ENCODE measurements around the gene STAT6. TPM values are rescaled to one million over a fixed set of nuclear protein-coding genes. Genes with fewer than 3 reads are reported as not detected.

STAT6 gene
- total and polyA plus RNA-seq, 2 donors (not counting 3 experiments of a cell fraction or from before 2014, with no cell fraction given): 136 to 147 TPM

DNA sequence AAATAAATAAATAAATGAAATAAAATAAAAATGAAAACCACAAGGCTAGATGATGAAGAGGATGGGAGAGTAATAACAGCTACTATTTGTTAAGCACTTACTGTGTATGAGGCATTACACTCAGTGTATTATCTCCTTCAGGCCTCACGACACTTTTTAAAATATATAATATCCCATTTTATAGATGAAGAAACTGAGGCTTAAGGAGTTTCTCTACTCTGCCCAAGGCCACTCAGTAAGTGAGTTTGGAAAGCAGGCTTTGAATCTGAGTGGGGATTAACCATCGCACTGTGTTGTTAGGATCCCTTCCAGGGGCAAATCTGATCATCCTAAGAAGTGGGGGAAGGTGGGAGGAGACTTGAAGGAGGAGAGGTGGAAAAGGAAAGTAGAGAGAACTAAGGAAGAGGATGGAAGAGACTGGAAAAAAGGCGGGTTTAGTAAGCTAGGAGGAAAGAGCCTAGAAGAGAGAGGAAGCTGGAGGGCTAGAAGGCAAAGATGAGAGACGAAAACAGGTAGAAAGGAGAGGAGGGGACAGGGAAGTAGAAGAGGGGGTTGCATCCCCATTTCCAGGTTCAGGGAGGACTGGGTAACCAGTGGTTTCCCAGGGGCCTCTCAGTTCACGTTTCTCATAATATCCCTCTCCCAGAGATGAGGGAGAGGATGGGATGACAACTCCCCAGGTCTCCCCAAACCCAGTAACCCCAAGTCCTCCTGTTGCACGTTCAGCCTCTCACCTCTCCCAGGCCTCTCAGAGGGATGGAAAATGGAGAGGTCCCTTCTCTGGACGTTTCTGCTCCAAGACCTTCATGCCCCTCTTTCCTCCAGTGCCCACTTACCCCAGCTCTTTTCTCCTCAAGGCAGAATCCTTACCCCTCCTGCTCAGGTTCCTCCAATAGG lies 1.7 kb downstream of the STAT6 start:
- no peaks in the 10 kb centered on the region for H3K9me1 ChIP-seq (replicated peaks; ENCODE audit: control insufficient read depth, extremely low read depth, insufficient read depth, low read length)
- intact Hi-C loops (cut with micrococcal nuclease): loop anchor here (5.0 kb wide), 2 partner anchors 133 to 472 kb away; no protein-coding TSS in a partner anchor
- DNase-seq (ENCODE audit: low read depth, low spot score): no peak
- H3K4me3 ChIP-seq (replicated peaks in 1 of 3; ENCODE audit: insufficient read depth in 1 of 3, low read depth in 1 of 3, low read length in 3 of 3): peak overlapping the region in 2 of 3 experiments; percentile 65 to 72
- no peak overlapping the region for H3K9ac ChIP-seq (replicated peaks; ENCODE audit: extremely low read depth, insufficient read depth, low read length)
- H3K27ac ChIP-seq (ENCODE audit: insufficient read depth, low read depth, low read length): no peak overlapping the region
- CTCF ChIA-PET: interaction anchor here (1.1 to 3.5 kb wide), 3 partner anchors 16 to 40 kb away, joined by 3 to 449 read pairs (median 158); partner anchors contain the start of gene NAB2
- peak overlapping the region; percentile 36 for H2AFZ ChIP-seq (ENCODE audit: low read depth, low read length)
- no peak for FAIRE-seq
- H3K36me3 ChIP-seq (ENCODE audit: control insufficient read depth in 2 of 2, extremely low read depth in 1 of 2, insufficient read depth in 2 of 2, low read length in 2 of 2): peaks cover 4 to 25% of the 10 kb centered on the region in 2 experiments
- dilution Hi-C loops (cut with MboI; ENCODE audit: extremely low pct_ligation_motif_present, low sequenced_read_pairs): no loop called here
- H3K9me3 ChIP-seq (replicated peaks; ENCODE audit: control insufficient read depth, insufficient read depth, low read length): no peaks in the 10 kb centered on the region
- peaks cover 14% of the 10 kb centered on the region for H3K4me1 ChIP-seq (ENCODE audit: control insufficient read depth, extremely low read depth, insufficient read depth, low read length)
- peak overlapping the region; percentile 78 for H3K4me2 ChIP-seq (ENCODE audit: insufficient read depth, low read length)
- no peaks in the 10 kb centered on the region for H3K27me3 ChIP-seq (ENCODE audit: control insufficient read depth in 2 of 2, insufficient read depth in 2 of 2, low read length in 2 of 2)
- BruUV-seq (replicated peaks): no TSS peak
- POLR2A ChIA-PET: interaction anchor here (0.6 kb wide), 1 partner anchor 23 kb away, joined by 6 read pairs; no protein-coding TSS in a partner anchor
- H3K79me2 ChIP-seq (ENCODE audit: control insufficient read depth, insufficient read depth, low read length): peaks cover 13% of the 10 kb centered on the region
- TF ChIP-seq MYC (IDR thresholded peaks at IDR 0.05; ENCODE audit: low read depth, low read length) (no peak), FOS (IDR thresholded peaks at IDR 0.05; ENCODE audit: borderline replicate concordance, insufficient read depth, low read length) (no peak), JUN (IDR thresholded peaks at IDR 0.05; ENCODE audit: borderline replicate concordance, insufficient read depth, insufficient read length, low read depth) (no peak), EZH2 (IDR thresholded peaks at IDR 0.05; ENCODE audit: borderline replicate concordance, low read depth, low read length, severe bottlenecking) (no peak), POLR2AphosphoS5 (IDR thresholded peaks at IDR 0.05; ENCODE audit: insufficient read depth, low read depth, low read length) (no peak), POLR2A (IDR thresholded peaks at IDR 0.05; ENCODE audit: low read depth, low read length) (no peak), GATA2 (IDR thresholded peaks at IDR 0.05; ENCODE audit: insufficient read depth, insufficient read length, low read depth, low read length) (no peak)
- TF ChIP-seq, protein P1, sequence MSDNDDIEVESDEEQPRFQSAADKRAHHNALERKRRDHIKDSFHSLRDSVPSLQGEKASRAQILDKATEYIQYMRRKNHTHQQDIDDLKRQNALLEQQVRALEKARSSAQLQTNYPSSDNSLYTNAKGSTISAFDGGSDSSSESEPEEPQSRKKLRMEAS (IDR thresholded peaks at IDR 0.05; ENCODE audit: insufficient read depth, insufficient read length): no peak
- TF ChIP-seq, protein P2, sequence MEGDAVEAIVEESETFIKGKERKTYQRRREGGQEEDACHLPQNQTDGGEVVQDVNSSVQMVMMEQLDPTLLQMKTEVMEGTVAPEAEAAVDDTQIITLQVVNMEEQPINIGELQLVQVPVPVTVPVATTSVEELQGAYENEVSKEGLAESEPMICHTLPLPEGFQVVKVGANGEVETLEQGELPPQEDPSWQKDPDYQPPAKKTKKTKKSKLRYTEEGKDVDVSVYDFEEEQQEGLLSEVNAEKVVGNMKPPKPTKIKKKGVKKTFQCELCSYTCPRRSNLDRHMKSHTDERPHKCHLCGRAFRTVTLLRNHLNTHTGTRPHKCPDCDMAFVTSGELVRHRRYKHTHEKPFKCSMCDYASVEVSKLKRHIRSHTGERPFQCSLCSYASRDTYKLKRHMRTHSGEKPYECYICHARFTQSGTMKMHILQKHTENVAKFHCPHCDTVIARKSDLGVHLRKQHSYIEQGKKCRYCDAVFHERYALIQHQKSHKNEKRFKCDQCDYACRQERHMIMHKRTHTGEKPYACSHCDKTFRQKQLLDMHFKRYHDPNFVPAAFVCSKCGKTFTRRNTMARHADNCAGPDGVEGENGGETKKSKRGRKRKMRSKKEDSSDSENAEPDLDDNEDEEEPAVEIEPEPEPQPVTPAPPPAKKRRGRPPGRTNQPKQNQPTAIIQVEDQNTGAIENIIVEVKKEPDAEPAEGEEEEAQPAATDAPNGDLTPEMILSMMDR (IDR thresholded peaks at IDR 0.05; ENCODE audit: extremely low read depth in 1 of 2, insufficient read depth in 1 of 2, low read depth in 1 of 2, low read length in 2 of 2): no peak
- no peaks in the 10 kb centered on the region for H4K20me1 ChIP-seq (replicated peaks; ENCODE audit: control insufficient read depth, extremely low read depth, insufficient read depth, low read length)

Data from endothelial cell of umbilical vein (primary cell).